ENCODE data around the gene DCAF17. TPM values are rescaled to one million over a fixed set of nuclear protein-coding genes. Genes with fewer than 3 reads are reported as not detected.
"Not testable (repeated sequence)": the region's sequence is repeated elsewhere in the genome, so short reads cannot be mapped to it uniquely, and the experiment has no call there.

Gene DCAF17
- total RNA-seq, 1 donor from 2014 or later: 8.0 TPM

GRCh38 chr2:171410101-171410500 is 23.9 kb upstream of the DCAF17 start:
- DNase-seq (ENCODE audit: low read depth): no peak
- TF ChIP-seq CTCF (conservative IDR thresholded peaks at IDR 0.05; ENCODE audit: low read depth, low read length): no peak
- no peak overlapping the region for H3K4me3 ChIP-seq (ENCODE audit: low read depth, low read length)

- no peak overlapping the region for H3K4me3 ChIP-seq (ENCODE audit: low read depth, low read length)
- no peak for TF ChIP-seq CTCF (conservative IDR thresholded peaks at IDR 0.05; ENCODE audit: low read depth, low read length)
- no peak for DNase-seq (ENCODE audit: low read depth)
These were observed 23.4 kb upstream of the DCAF17 start for GRCh38 chr2:171410624-171411023.

- no peak overlapping the region for H3K4me3 ChIP-seq (ENCODE audit: low read depth, low read length)
- TF ChIP-seq CTCF (conservative IDR thresholded peaks at IDR 0.05; ENCODE audit: low read depth, low read length): no peak
- DNase-seq (ENCODE audit: low read depth): no peak
These were observed 22.8 kb upstream of the DCAF17 start for GRCh38 chr2:171411214-171411613.

GRCh38 chr2:171411791-171412483 is 22.1 kb upstream of the DCAF17 start:
- no peak for TF ChIP-seq CTCF (conservative IDR thresholded peaks at IDR 0.05; ENCODE audit: low read depth, low read length)
- DNase-seq (ENCODE audit: low read depth): no peak
- no peak overlapping the region for H3K4me3 ChIP-seq (ENCODE audit: low read depth, low read length)

- no peak overlapping the region for H3K4me3 ChIP-seq (ENCODE audit: low read depth, low read length)
- TF ChIP-seq CTCF (conservative IDR thresholded peaks at IDR 0.05; ENCODE audit: low read depth, low read length): no peak
- DNase-seq (ENCODE audit: low read depth): no peak
These were observed 21.4 kb upstream of the DCAF17 start for GRCh38 chr2:171412571-171413175.

GRCh38 chr2:171414645-171415044 is 19.4 kb upstream of the DCAF17 start:
- H3K4me3 ChIP-seq (ENCODE audit: low read depth, low read length); DNase-seq (ENCODE audit: low read depth): not testable (repeated sequence)

GRCh38 chr2:171416009-171416926 is 17.8 kb upstream of the DCAF17 start:
- H3K4me3 ChIP-seq (ENCODE audit: low read depth, low read length): no peak overlapping the region
- DNase-seq (ENCODE audit: low read depth): peak; percentile 85
- TF ChIP-seq CTCF (conservative IDR thresholded peaks at IDR 0.05; ENCODE audit: low read depth, low read length): peak; percentile 98

Data from epithelial cell of proximal tubule (primary cell).